Measurements from ENCODE around the gene TUBB3. TPM values are rescaled to one million over a fixed set of nuclear protein-coding genes. Genes with fewer than 3 reads are reported as not detected.

The TUBB3 gene
- total RNA-seq, 1 experiment from 2014 or later: 173 TPM

DNA sequence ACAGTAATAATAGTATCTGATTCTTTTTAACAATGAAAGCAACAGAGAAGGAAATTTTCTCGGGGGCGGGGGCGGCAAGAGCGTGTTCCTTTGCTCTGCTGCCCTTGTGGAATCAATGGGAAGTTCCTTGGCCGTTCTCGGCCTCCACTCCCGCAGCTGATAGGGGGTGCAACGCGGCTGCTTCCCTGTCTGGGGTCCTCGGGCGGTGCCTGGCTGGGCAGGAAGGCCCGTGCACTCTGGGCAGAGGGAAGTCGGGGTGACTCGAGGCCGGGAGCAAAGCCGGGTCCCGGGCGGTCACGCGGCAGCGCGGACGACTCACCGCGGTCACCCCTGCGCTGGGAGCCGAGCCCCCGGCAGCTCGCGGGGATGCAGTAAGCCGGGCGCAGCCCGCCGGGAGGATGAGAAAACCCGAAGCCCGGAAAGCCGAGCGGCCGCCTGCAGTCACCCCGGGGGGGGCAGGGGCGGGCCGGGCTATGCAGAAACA lies 2.5 kb downstream of the TUBB3 start:
- Histone ChIP-seq H3K79me2 (ENCODE audit: insufficient read depth, low read length) (peaks cover 65% of the 10 kb centered on the region), H2AFZ (ENCODE audit: low read depth, low read length, poor library complexity, severe bottlenecking) (no peak overlapping the region), H3K9me2 (ENCODE audit: insufficient read depth) (no peaks in the 10 kb centered on the region), H3K9me3 (ENCODE audit: control insufficient read depth in 1 of 2, insufficient read depth in 1 of 2, low read depth in 1 of 2, low read length in 2 of 2) (no peaks in the 10 kb centered on the region), H3K4me3 (replicated peaks in 1 of 2; ENCODE audit: low read depth in 1 of 2, low read length in 2 of 2) (no peak overlapping the region), H3K9ac (ENCODE audit: low read length) (no peak overlapping the region), H3K27me3 (ENCODE audit: insufficient read depth, low read length) (no peaks in the 10 kb centered on the region), H3K27ac (ENCODE audit: low read depth, low read length) (no peak overlapping the region), H3K36me3 (ENCODE audit: control insufficient read depth in 1 of 2, insufficient read depth in 2 of 2, low read length in 2 of 2) (peaks cover 13 to 18% of the 10 kb centered on the region in 2 experiments; a peak in 3 of 4 replicates), H4K20me1 (ENCODE audit: insufficient read depth) (peaks cover 8% of the 10 kb centered on the region; the same call in 1 of the 2 replicates), H3K4me1 (ENCODE audit: control insufficient read depth in 1 of 2, insufficient read depth in 2 of 2, low read length in 2 of 2) (peaks cover 14 to 51% of the 10 kb centered on the region in 2 experiments), H3K4me2 (ENCODE audit: low read length) (no peak overlapping the region; the same call in 1 of the 2 replicates)
- no peak for TF ChIP-seq TCF7L2 (IDR thresholded peaks at IDR 0.05; ENCODE audit: borderline replicate concordance, extremely low read depth, insufficient read depth, insufficient read length)
- no peak for TF ChIP-seq ZFX (IDR thresholded peaks at IDR 0.05)
- no peak for TF ChIP-seq POLR2AphosphoS5 (IDR thresholded peaks at IDR 0.05; ENCODE audit: low read depth, low read length)
- TF ChIP-seq SIN3A (IDR thresholded peaks at IDR 0.05; ENCODE audit: low read depth): no peak
- TF ChIP-seq, protein P1, sequence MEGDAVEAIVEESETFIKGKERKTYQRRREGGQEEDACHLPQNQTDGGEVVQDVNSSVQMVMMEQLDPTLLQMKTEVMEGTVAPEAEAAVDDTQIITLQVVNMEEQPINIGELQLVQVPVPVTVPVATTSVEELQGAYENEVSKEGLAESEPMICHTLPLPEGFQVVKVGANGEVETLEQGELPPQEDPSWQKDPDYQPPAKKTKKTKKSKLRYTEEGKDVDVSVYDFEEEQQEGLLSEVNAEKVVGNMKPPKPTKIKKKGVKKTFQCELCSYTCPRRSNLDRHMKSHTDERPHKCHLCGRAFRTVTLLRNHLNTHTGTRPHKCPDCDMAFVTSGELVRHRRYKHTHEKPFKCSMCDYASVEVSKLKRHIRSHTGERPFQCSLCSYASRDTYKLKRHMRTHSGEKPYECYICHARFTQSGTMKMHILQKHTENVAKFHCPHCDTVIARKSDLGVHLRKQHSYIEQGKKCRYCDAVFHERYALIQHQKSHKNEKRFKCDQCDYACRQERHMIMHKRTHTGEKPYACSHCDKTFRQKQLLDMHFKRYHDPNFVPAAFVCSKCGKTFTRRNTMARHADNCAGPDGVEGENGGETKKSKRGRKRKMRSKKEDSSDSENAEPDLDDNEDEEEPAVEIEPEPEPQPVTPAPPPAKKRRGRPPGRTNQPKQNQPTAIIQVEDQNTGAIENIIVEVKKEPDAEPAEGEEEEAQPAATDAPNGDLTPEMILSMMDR (IDR thresholded peaks at IDR 0.05 in 2 of 3, conservative IDR thresholded peaks at IDR 0.05 in 1 of 3; ENCODE audit: borderline replicate concordance in 1 of 3, insufficient read depth in 1 of 3, low read depth in 2 of 3, low read length in 2 of 3): no peak
- TF ChIP-seq POLR2A (IDR thresholded peaks at IDR 0.05; ENCODE audit: borderline replicate concordance, extremely low read depth, insufficient read depth, insufficient read length): no peak
- TF ChIP-seq FOSL1 (IDR thresholded peaks at IDR 0.05; ENCODE audit: low read depth): no peak
- TF ChIP-seq EZH2phosphoT487 (IDR thresholded peaks at IDR 0.05; ENCODE audit: borderline replicate concordance): no peak
- TF ChIP-seq SRF (IDR thresholded peaks at IDR 0.05; ENCODE audit: low read depth): no peak
- TF ChIP-seq YY1 (IDR thresholded peaks at IDR 0.05; ENCODE audit: extremely low read depth, insufficient replicate concordance, low read depth, low read length): no peak
- no peak for TF ChIP-seq ELF1 (IDR thresholded peaks at IDR 0.05; ENCODE audit: borderline replicate concordance, low read depth)
- no peak for TF ChIP-seq CBX3 (IDR thresholded peaks at IDR 0.05; ENCODE audit: low read depth)
- TF ChIP-seq, protein P2, sequence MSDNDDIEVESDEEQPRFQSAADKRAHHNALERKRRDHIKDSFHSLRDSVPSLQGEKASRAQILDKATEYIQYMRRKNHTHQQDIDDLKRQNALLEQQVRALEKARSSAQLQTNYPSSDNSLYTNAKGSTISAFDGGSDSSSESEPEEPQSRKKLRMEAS (IDR thresholded peaks at IDR 0.05): no peak
- TF ChIP-seq EZH2 (IDR thresholded peaks at IDR 0.05): no peak
- no peak for TF ChIP-seq CEBPB (IDR thresholded peaks at IDR 0.05; ENCODE audit: low read depth)
- BruUV-seq (replicated peaks): no TSS peak
- ChIA-PET CTCF (no interaction called here), POLR2A (interaction anchor here (0.7 to 2.5 kb wide), 3 partner anchors 17 to 52 kb away, joined by 3 to 11 read pairs (median 8); partner anchors contain the start of gene TCF25), RAD21 (ENCODE audit: low non-redundant PET in 1 of 2, low total read pairs in 2 of 2, uncharacterized antibody in 2 of 2, unreplicated experiment in 2 of 2) (no interaction called here)
- intact Hi-C loops (cut with micrococcal nuclease): no loop called here
- DNase-seq (ENCODE audit: low read depth, low spot score) (no peak), ATAC-seq (no peak)

Data from HCT116 (cell line).